RPMI8226 (cell line): ENCODE data around the gene CLCN1.
"Not testable (repeated sequence)": the region's sequence is repeated elsewhere in the genome, so short reads cannot be mapped to it uniquely, and the experiment has no call there.

Experiments used
- DNase-seq: peaks from one replicate; pipeline ENCODE4 v3.0.0-alpha.2; 2015

Gene CLCN1

DNA sequence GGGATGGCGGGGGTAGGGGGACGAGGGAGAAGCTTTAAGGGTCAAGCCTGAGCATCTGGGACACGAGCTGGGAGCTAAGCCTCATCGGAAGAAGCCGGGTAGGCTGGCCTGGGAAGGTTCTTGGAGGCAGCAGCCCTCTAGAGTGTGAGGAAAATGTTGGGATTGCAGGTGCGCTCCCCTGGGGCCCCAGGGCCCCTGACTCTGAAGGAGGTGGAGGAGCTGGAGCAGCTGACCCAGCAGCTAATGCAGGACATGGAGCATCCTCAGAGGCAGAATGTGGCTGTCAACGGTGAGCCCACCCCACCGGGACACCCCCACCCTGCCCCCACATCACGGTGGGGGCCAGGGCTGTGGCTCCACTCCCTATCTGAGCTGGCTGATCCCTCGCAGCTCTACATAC, 72.1 kb downstream of the CLCN1 start:
- DNase-seq: no peak

DNA sequence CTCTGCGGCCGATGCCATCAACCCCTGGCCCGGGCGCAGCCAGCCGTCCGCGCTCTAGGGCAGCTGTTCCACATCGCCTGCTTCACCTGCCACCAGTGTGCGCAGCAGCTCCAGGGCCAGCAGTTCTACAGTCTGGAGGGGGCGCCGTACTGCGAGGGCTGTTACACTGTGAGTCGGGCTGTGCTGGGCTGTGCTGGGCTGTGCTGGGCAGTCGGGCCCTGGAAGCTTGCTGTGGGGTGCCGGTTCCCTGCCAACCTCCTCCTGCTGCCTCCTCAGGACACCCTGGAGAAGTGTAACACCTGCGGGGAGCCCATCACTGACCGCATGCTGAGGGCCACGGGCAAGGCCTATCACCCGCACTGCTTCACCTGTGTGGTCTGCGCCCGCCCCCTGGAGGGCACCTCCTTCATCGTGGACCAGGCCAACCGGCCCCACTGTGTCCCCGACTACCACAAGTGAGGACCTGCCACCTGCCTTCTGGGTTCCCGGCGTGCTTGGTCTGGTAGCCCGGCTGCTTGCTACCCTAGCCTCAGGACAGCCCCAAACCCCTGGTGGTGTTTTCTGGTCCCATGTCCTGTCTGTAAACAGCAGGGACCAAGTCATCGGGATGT, 72.7 kb downstream of the CLCN1 start:
- DNase-seq: no peak

DNA sequence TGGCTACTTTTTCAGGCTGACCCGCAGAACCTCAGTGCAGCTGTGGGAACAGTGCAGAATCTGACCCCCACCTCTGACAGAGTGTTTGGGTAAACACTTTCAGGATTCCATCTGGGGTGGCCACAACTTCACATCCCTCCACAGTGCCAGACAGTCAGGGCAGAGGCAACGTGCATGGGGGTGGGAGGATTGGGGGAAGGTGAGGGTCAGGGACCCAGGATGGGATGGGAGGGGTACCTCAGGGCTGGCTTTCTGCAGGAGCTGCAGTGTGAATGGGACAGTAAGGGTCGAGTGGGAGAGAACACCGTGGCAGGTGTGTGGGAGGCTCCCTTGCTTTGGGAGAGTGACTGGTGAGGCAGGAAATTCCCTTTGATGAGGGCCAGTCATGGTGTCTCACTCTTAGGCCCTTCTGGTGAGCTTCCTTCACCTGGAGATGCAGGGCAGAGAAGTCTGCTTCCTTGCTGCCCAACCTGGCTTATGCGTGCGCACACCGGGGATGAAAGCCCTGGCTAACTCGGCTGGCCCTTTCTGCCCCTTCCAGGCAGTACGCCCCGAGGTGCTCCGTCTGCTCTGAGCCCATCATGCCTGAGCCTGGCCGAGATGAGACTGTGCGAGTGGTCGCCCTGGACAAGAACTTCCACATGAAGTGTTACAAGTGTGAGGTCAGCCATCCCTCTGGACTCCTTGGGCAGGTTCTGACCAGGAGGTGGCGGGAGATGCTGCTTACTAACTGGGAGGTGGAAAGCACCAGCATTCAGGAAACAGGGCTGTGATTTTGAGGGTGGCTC, 73.6 kb downstream of the CLCN1 start:
- DNase-seq: no peak

DNA sequence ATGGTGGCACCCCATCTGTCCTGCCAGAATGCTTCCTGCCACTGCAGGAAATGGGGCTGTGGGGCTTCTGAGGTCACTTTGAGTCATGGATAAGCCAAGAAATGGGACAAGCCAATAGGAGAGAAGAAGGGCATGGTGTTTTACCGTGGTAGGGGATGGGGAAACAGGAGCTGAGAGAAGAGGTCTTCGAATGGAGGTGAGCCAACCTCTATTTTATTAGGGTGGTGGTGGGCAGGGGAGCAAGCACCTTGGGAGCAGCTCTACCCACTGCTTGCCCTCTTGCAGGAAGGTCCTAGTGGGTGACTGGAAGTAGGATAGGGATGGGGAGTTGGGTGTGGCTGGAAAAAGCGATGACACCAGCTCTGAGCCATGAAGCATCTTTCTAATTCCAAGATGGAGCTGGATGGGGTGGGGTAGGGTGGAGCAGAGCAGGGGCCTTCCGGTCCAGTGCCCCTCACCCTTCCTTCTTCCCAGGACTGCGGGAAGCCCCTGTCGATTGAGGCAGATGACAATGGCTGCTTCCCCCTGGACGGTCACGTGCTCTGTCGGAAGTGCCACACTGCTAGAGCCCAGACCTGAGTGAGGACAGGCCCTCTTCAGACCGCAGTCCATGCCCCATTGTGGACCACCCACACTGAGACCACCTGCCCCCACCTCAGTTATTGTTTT, 74.3 kb downstream of the CLCN1 start:
- DNase-seq: no peak

DNA sequence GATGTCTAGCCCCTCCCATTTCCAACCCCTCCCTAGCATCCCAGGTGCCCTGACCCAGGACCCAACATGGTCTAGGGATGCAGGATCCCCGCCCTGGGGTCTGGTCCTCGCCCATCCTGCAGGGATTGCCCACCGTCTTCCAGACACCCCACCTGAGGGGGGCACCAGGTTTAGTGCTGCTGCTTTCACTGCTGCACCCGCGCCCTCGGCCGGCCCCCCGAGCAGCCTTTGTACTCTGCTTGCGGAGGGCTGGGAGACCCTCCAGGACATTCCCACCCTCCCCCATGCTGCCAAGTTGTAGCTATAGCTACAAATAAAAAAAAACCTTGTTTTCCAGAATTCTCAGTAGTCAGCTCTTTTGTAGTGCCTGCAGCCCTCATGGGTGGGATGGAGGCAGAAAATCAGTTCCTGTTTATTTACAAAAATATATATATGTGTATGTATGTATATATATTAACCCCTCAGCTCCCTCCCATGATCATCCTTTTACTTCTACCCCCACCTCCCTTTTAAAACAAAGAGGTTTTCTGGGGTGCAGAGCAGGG, 74.9 kb downstream of the CLCN1 start:
- no peak for DNase-seq

DNA sequence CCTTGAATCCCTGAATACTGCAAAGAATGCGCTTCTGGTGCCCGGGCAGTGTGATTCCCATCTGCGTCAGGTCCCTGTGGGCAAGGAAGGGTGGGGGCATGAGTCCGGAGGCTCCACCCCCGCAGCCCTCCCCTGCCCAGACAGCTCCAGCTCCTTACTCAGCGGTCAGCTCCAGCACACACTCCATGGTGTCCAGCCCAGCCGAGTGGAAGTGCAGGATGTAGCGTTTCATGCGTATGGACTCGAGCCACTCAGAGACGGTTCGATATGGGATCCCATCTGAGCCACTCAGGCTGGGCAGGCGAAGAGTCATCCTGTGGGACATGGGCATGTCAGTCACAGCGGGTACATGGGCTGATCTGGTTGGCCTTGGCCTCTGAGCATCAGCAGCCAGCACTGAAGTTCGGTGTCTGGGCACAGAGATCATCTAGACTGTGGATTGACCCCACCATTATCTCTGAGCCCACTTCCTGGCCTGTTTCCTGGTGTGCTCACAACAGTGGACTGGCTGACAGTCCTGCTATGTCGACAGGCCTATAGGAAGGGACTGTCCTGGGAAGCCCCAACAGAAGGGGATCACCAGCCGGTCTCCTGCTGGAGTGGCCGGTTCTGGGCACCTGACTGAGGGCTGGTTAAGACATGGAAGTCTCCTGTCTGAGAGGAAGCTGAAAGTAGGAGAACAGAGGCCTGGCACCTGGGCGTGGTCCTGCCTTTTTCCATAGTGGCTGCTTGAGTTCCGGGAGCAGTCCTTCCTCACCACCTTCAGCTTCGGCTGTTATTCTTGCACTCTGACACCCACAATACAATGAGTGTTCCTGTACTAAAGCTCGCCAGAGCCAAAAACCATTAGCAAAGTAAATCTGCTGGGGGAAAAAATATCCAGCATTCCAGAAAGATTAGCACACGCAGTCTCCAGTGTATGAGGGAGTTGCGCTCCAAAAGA, 75.8 kb downstream of the CLCN1 start:
- no peak for DNase-seq

DNA sequence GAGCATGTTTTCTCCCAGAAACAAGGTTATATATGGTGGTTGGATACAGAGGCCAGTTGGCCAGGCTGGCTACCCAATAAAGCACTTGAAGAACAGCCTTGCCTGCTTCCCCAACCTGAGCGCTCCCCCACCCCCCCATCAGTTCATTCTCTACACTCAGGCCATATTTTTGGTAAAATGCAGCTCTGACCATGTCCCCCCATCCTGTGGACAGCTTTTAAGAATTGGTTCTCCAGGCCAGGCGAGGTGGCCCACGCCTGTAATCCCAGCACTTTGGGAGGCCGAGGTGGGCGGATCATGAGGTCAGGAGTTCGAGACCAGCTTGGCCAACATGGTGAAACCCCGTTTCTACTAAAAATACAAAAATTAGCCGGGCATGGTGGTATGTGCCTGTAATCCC, 76.5 kb downstream of the CLCN1 start:
- not testable (repeated sequence) for DNase-seq

DNA sequence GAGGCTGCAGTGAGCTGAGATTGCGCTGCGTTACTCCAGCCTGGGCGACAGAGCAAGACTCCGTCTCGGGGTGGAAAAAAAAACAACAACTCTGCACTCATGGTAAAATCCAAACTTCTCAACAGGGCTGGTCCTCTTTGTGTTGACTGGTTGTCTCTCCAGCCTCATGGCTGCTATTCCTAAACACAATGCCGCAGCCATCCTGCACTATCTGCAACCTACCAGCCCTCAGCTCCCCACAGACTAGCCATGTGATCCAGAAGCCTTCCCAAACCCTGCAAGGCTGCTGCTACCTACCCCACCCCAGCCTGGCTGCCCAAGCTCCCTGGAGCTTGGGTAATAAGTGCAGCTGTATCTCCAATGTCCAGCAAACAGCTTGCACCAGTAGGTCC, 77.0 kb downstream of the CLCN1 start:
- no peak for DNase-seq

DNA sequence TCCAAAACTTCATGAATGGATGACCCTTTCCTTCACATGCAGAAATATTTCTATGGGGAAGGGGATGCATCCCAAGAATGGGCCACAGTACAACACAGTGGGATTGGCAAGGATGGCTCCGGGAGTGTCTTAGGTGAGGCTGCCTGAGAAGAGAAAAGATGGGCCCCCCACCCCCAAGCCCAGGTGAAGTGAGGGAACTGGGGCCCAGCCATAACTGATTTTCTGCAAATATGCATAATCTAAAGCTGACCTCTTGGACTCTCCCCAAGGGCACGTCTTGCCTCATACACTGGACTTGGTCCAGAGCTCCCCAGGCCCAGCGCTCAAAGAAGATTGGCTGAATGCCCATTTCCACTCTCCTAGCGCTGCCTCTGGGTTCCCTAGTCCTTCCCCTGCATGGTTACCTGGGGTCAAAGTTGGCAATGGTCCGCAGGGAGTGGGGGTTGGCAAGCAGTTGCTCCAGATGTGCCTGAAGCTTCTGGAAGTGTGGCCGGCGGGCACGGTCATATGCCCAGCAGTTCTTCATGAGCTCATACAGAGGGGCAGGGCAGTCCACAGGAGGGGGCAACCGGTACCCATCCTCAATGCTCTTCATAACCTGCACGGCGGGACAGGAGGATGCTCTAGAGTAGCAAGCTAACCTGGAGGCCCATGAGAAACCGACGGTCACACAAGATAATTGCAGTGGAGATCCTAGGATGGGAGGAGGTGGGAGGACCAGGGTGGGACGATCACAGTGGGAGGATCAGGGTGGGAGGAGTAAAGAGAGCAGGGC, 77.5 kb downstream of the CLCN1 start:
- no peak for DNase-seq

DNA sequence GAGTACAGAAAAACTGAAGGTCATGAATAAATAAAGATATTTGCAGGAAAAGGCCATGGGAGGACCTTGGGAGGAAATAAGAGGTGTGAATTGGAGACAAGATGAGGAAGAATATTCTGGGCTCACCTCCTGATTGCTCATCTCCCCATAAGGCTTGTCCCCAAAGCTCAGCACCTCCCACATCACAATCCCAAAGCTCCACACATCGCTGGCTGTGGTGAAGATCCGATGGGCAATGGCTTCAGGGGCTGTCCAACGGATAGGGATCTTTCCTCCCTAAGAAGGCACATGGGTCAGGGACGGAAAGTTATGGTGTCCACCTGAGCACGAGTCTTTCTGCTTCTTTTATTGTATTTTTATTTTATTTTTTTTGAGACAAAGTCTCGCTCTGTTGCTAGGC, 78.2 kb downstream of the CLCN1 start:
- DNase-seq: no peak

DNA sequence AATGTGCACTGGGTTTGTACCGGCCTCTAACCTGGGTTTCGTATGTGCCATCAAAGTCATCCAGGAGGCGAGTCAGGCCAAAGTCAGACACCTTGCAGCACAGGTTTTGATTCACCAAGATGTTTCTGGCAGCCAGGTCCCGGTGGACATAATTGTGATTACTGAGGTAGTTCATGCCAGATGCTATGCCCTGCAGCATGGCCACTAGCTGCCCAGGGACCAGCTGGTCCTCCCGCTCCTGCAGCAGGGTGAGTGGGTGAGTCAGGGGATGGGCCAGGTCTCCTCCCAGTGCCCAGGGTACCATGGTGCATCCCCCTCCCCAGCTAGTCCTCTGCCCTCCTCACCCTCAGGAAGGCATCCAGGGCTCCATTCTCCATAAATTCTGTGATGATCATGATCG, 78.9 kb downstream of the CLCN1 start:
- DNase-seq: no peak

DNA sequence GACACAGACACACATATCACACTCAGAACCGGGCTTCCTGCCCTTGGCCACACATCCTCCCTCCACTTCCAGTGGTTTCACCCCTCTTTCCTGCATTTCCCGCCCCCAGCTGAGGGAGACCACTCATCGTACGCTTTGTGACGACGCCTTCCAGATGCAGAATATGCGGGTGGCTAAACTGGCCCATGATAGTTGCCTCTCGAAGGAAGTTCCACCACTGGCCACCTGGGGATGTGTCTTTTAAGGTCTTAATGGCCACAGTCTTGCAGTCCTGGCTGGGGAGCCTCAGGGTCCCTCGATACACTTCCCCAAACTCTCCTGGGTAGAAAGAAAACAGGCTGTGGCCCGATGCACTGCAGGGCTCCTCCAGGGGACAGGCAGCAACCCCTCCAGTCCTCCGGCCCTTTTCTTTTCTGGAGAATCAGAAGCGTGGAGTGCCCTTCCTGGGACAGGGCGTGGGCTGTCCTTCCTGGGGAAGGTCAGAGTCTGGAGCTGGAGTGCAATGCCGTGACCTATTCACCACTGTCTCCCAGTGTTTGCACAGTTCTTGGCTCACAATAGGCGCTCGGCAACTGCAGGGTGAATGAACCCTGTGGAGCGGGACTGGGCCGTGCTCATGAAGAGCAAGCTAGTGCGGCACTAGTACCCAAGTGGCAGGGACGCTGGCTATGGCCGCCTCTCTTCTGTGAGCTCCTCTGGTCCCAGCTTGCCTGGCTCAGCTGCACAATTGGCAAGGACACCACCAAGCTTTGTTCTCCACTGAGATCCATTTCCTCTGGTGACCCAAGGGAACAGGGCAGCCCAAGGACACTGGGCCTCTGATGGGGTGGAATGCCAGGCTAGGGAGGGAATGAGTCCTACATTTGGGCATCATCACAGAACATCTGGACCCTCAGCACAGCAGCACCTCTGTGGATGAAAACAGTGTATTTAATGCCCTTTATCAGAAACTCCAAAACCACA, 79.6 kb downstream of the CLCN1 start:
- no peak for DNase-seq

DNA sequence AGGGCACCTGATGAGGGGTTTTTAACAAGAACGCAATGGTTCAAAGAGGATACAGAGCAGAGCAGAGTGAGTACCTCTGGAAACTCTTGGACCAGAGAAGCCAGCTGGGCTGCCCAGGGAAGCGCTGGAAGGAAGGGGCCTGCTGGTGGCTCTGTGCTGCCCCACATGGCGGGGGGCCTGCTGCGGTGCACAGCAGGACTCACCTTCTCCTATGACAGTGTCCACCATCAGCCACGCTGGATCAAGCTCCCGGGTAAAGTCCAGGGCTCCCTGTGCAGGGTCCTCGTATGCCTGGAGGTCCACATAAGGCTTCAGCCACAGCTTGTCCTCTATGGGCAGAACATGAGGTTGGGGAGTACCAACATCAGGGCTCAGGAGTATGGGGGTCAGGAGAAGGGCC, 80.3 kb downstream of the CLCN1 start:
- no peak for DNase-seq

DNA sequence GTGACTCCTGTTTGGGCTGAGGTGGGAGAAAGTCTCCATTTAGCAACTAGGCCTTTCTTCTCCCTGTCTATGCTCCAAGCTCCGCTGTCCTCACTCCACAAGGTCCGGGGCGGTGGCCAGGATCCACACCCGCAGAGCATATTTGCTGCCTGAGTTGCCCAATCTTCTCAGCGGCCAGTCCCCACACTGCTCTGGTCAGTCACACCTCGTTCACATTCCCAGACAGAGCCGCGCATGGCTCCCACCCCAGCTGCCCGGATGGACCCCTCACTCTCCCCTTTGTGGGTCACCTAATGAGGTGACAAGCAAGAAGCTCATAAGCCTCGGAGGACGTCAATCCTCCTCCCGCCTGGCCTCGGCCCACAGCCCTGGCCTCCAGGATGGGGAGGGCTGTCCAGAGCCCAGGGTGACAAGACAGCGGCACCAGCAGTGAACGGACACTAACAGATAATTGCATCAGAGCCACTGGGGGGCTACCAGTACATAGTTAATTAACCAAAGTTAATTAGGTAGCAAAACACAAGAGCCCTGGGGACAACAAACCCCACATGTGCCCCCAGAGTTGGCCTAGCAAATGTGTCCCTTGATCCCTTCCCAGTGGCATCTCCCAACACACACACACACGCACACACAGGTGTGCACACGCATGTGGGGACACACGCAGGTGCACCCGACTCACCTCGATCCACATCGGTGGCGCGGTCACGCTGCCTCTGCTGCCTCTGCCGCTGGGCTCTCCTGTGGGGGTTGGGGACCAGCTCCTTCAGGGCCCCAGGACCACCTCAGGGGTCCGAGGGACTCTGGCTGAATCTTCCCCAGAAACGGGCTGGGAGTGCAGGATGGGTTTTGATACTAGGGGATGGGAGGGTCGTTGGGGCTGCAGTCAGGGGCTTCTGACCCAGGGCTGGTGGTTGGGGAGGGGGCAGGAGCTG, 81.0 kb downstream of the CLCN1 start:
- no peak for DNase-seq

DNA sequence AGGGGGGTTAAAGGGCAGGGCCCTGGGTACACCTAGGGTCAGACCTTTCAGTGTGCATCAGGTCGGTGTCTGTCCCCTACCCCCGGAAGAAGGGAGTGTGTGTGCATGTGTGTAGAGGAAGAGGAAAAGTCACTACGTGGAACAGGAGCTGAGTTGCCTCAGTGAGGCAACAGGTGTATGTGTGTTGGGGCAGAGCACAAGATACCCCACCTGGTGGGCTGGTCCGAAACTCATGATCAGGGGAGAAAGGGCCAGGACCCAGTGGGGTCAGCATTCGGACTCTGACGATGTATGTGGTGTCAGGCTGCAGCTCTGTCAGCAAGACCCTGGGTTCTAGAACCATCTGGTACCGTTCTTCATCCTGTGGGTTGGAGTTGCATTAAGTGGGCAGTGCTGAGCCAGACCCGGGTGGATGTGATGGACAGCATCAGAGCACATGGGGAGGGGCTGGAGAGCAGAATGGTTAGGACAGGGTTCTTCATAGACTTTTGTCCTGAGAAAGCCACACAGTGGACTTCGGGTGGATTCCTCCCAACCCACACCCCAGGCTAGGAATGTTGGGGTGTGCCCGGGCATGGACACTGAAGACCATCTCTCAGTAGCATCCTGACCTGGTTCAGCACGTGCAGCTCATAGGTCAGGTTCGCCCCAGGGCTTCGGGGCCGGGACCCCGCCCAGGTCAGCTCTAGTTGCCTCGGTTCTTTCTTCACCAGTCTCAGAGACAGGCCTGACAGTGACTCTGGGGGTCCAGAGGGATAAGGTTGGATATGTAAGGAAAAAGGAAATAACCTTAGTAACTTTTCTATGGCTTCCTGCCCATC, 82.0 kb downstream of the CLCN1 start:
- no peak for DNase-seq

DNA sequence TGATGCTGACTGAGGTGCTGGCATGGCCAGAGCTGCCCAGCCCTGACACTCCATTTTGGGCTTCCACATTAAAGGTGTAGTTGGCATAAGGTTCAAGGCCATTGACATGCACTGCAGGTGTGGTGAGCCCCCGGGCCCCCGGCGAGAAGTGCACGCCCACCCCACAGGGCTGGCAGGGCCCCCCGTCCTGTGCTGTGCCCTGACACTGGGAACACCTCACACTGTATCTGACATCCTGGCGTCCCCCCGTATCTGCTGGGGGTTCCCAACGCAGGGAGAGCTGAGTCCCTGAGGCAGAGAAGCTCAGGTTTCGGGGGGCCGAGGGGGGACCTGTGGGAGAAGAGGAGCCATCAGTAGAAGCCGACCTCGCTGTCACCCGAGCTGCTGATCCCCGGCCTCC, 82.7 kb downstream of the CLCN1 start:
- no peak for DNase-seq

DNA sequence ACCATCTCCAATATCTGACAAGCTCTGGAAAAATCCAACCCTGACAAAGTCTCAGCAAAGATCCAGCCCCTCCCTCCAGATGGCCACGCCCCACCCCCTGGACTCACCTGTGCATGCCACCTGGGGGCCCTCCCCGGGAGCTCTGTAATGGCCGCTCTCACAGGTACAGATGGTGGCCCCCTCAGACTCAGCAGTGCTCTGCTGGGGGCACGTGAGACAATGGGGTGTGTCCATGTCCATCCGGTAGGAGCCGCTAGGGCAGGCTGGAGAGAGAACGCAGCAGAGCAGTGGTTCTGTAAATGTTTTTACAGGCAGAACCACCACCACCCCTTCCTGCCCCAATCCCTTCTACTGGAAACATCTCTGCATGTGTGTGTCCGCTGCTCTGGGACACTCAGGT, 83.2 kb downstream of the CLCN1 start:
- DNase-seq: no peak

DNA sequence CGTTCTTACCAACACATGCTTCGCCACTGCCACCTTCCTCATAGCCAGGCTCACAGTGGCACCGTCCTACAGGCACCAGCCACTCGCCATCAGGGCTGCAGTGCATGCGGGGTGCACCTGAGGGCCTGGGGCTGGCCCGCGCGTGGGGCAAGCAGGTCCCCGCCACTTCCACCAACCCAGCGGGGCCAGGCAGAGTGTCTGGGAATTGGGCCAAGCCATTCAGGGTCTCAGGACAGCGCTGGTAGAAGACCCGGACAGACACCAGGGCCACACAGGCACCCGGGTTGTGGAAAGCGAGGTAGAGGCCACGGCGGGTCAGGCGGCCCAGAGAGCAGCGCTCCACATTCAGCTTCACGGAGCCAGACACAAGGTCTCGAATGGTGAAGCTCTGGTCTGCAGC, 83.7 kb downstream of the CLCN1 start:
- DNase-seq: no peak

DNA sequence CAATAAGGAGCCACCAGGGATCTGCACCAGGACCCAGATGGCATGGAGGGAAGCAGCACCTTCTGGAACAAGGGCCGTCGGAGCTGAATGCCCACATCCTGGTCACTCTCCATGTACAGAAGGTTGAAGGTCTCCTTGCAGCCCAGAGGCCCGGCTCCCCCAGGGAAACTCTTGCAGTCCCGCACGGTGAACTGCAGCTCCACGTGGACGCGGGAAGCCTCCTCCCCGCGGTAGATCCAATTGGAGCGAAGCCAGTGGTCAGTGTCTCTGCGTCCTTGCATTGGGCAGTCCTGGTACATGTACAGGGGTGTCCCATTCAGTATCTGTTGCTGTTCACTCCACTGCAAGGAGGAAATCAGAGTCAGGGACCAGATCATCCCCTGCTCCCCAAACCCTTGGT, 85.4 kb downstream of the CLCN1 start:
- no peak for DNase-seq
